Superior temporal gyrus (tissue), 1 donor: ENCODE results near the gene BORCS5.
"Not testable (repeated sequence)": the region's sequence is repeated elsewhere in the genome, so short reads cannot be mapped to it uniquely, and the experiment has no call there.

Source experiments
- DNase-seq: peaks from one replicate; pipeline ENCODE4 v3.0.0-alpha.2; 2016; ENCODE audit errors: extremely low spot score

Gene BORCS5

GRCh38 chr12:12456637-12457036, 99.8 kb downstream of the BORCS5 start:
- no peak for DNase-seq

GRCh38 chr12:12460935-12461922, 104.4 kb downstream of the BORCS5 start:
- DNase-seq = no peak

- DNase-seq = no peak
These were observed 105.0 kb downstream of the BORCS5 start for GRCh38 chr12:12461923-12462315.

GRCh38 chr12:12465522-12465921, 108.6 kb downstream of the BORCS5 start:
- no peak for DNase-seq

GRCh38 chr12:12466157-12466556, 109.3 kb downstream of the BORCS5 start:
- no peak for DNase-seq

- no peak for DNase-seq
These were observed 110.4 kb downstream of the BORCS5 start for GRCh38 chr12:12467264-12467663.

- DNase-seq = no peak
These were observed 110.9 kb downstream of the BORCS5 start for GRCh38 chr12:12467688-12468261.

GRCh38 chr12:12468575-12468974, 111.7 kb downstream of the BORCS5 start:
- DNase-seq = no peak

- DNase-seq = no peak
These were observed 112.5 kb downstream of the BORCS5 start for GRCh38 chr12:12469386-12469785.

- DNase-seq = no peak
These were observed 114.0 kb downstream of the BORCS5 start for GRCh38 chr12:12470751-12471306.

GRCh38 chr12:12471982-12472961, 115.4 kb downstream of the BORCS5 start:
- DNase-seq = not testable (repeated sequence)

GRCh38 chr12:12473223-12473622, 116.3 kb downstream of the BORCS5 start:
- no peak for DNase-seq

- DNase-seq = no peak
These were observed 117.6 kb downstream of the BORCS5 start for GRCh38 chr12:12474471-12474928.

- DNase-seq = no peak
These were observed 118.3 kb downstream of the BORCS5 start for GRCh38 chr12:12474931-12475795.

GRCh38 chr12:12476857-12477531, 120.1 kb downstream of the BORCS5 start:
- peak; percentile 90 for DNase-seq

- no peak for DNase-seq
These were observed 120.6 kb downstream of the BORCS5 start for GRCh38 chr12:12477532-12477890.

- DNase-seq = no peak
These were observed 123.2 kb downstream of the BORCS5 start for GRCh38 chr12:12480074-12480473.

GRCh38 chr12:12481631-12482030, 124.8 kb downstream of the BORCS5 start:
- DNase-seq = no peak

- no peak for DNase-seq
These were observed 125.4 kb downstream of the BORCS5 start for GRCh38 chr12:12482150-12482761.

GRCh38 chr12:12482959-12483358, 126.1 kb downstream of the BORCS5 start:
- DNase-seq = no peak
